PC-9 (cell line): Measurements from ENCODE around the gene PRELID1.

Experiments
- EZH2 ChIP-seq: fragments of 200-600 bp; sonication (generic); IDR thresholded peaks from 2 replicates; pipeline ENCODE4 v1.8.0; 2017; ENCODE audit warnings: antibody characterized with exemption, low read depth
- TF ChIP-seq, protein P1 (sequence below): fragments of 200-600 bp; sonication (generic); conservative IDR thresholded peaks from 2 replicates; pipeline ENCODE4 v1.6.1; 2017; ENCODE audit warnings: mixed run types, antibody characterized with exemption, mild to moderate bottlenecking, moderate library complexity

DNA sequence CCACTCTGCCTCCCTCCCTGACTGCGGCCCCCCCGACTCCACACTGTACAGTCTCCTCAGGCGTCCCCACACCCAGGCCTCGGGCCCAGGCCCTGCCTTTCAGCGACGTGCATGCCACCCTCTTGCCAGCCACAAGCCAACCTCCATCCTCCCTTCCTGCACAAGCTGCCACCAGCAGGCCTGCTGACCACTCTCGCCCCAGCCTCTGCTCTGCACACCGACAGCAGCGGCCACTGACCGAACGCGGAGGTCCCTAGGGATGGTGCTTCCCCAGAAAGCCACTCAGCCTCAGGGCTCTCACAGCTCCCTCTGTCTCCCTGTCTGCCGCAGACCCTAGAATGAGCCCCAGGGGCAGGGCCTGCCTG is 29.3 kb downstream of the PRELID1 start:
- TF ChIP-seq, protein P1, sequence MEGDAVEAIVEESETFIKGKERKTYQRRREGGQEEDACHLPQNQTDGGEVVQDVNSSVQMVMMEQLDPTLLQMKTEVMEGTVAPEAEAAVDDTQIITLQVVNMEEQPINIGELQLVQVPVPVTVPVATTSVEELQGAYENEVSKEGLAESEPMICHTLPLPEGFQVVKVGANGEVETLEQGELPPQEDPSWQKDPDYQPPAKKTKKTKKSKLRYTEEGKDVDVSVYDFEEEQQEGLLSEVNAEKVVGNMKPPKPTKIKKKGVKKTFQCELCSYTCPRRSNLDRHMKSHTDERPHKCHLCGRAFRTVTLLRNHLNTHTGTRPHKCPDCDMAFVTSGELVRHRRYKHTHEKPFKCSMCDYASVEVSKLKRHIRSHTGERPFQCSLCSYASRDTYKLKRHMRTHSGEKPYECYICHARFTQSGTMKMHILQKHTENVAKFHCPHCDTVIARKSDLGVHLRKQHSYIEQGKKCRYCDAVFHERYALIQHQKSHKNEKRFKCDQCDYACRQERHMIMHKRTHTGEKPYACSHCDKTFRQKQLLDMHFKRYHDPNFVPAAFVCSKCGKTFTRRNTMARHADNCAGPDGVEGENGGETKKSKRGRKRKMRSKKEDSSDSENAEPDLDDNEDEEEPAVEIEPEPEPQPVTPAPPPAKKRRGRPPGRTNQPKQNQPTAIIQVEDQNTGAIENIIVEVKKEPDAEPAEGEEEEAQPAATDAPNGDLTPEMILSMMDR = no peak
- TF ChIP-seq EZH2 = no peak
